SK-N-SH treated with all-trans-retinoic acid at 6 μM for 48 hours (cell line): Measurements from ENCODE around the gene EIF4G1.

Source experiments
- ATAC-seq: fragments of 200-7000 bp; cut with Tn5 transposase; 3 replicates; pipeline ENCODE4 v1.9.1; 2020; ENCODE audit warnings: mild to moderate bottlenecking, moderate library complexity
- ARNTL ChIP-seq: fragments of 450-650 bp; formaldehyde crosslinking; IDR thresholded peaks from 2 replicates; pipeline ENCODE4 v1.5.0; 2020; ENCODE audit warnings: low read depth, mild to moderate bottlenecking, moderate library complexity, borderline replicate concordance
- BACH2 ChIP-seq: fragments of 250-450 bp; sonication (Bioruptor Pico); IDR thresholded peaks from 2 replicates; pipeline ENCODE4 v1.9.0; 2021; ENCODE audit warnings: mild to moderate bottlenecking, borderline replicate concordance
- CSDC2 ChIP-seq: fragments of 250-450 bp; sonication (Bioruptor Pico); IDR thresholded peaks from 2 replicates; pipeline ENCODE4 v1.5.0; 2020; ENCODE audit warnings: mild to moderate bottlenecking, moderate library complexity
- ESRRG ChIP-seq: fragments of 250-450 bp; sonication (Bioruptor Pico); IDR thresholded peaks from 2 replicates; pipeline ENCODE4 v1.6.1; 2021; ENCODE audit warnings: mild to moderate bottlenecking
- GLIS3 ChIP-seq: fragments of 250-450 bp; sonication (Bioruptor Pico); IDR thresholded peaks from 2 replicates; pipeline ENCODE4 v1.5.0; 2020; ENCODE audit warnings: mild to moderate bottlenecking, moderate library complexity
- ISL1 ChIP-seq: fragments of 250-450 bp; sonication (Bioruptor Pico); IDR thresholded peaks from 2 replicates; pipeline ENCODE4 v2.1.2; 2022; ENCODE audit warnings: mild to moderate bottlenecking, moderate library complexity
- OSR1 ChIP-seq: fragments of 250-450 bp; sonication (Bioruptor Pico); IDR thresholded peaks from 2 replicates; pipeline ENCODE4 v1.8.0; 2022; ENCODE audit warnings: moderate library complexity, mild to moderate bottlenecking, inconsistent platforms
- PPARA ChIP-seq: fragments of 250-450 bp; sonication (Bioruptor Pico); IDR thresholded peaks from 2 replicates; pipeline ENCODE4 v1.5.0; 2020; ENCODE audit warnings: mild to moderate bottlenecking, borderline replicate concordance
- RARB ChIP-seq: fragments of 250-450 bp; sonication (Bioruptor Pico); IDR thresholded peaks from 2 replicates; pipeline ENCODE4 v1.8.0; 2021; ENCODE audit warnings: mild to moderate bottlenecking, moderate library complexity
- SNAI2 ChIP-seq: fragments of 250-450 bp; sonication (Bioruptor Pico); IDR thresholded peaks from 2 replicates; pipeline ENCODE4 v1.5.0; 2020; ENCODE audit warnings: mild to moderate bottlenecking, moderate library complexity
- TCF4 ChIP-seq: fragments of 250-450 bp; sonication (Bioruptor Pico); IDR thresholded peaks from 2 replicates; pipeline ENCODE4 v1.8.0; 2021; ENCODE audit warnings: mild to moderate bottlenecking, moderate library complexity, borderline replicate concordance
- TOX ChIP-seq: fragments of 250-450 bp; sonication (Bioruptor Pico); IDR thresholded peaks from 2 replicates; pipeline ENCODE4 v1.8.0; 2021; ENCODE audit warnings: mild to moderate bottlenecking, moderate library complexity, borderline replicate concordance
- ZC3H10 ChIP-seq: fragments of 250-450 bp; sonication (Bioruptor Pico); IDR thresholded peaks from 2 replicates; pipeline ENCODE4 v1.5.1; 2021; ENCODE audit warnings: mild to moderate bottlenecking, moderate library complexity
- ZFP3 ChIP-seq: fragments of 250-450 bp; sonication (Bioruptor Pico); IDR thresholded peaks from 2 replicates; pipeline ENCODE4 v1.5.0; 2020; ENCODE audit warnings: mild to moderate bottlenecking, moderate library complexity
- ZFP30 ChIP-seq: fragments of 450-650 bp; formaldehyde crosslinking; IDR thresholded peaks from 2 replicates; pipeline ENCODE4 v1.5.0; 2022; ENCODE audit warnings: mild to moderate bottlenecking, moderate library complexity
- ZNF565 ChIP-seq: fragments of 450-650 bp; formaldehyde crosslinking; conservative IDR thresholded peaks from 2 replicates; pipeline ENCODE4 v1.5.0; 2020; ENCODE audit warnings: low read depth, mild to moderate bottlenecking, moderate library complexity
- ZNF70 ChIP-seq: fragments of 450-650 bp; formaldehyde crosslinking; IDR thresholded peaks from 2 replicates; pipeline ENCODE4 v1.5.0; 2020; ENCODE audit warnings: mild to moderate bottlenecking, moderate library complexity
- ZNF8 ChIP-seq: fragments of 450-650 bp; formaldehyde crosslinking; IDR thresholded peaks from 2 replicates; pipeline ENCODE4 v1.5.0; 2020; ENCODE audit warnings: mild to moderate bottlenecking, moderate library complexity
- TF ChIP-seq, protein P1 (sequence below): fragments of 250-450 bp; sonication (Bioruptor Pico); IDR thresholded peaks from 2 replicates; pipeline ENCODE4 v1.8.0; 2021; ENCODE audit warnings: low read depth, mild to moderate bottlenecking, moderate library complexity, borderline replicate concordance
- TF ChIP-seq, protein P2 (sequence below): fragments of 250-450 bp; sonication (Bioruptor Pico); IDR thresholded peaks from 2 replicates; pipeline ENCODE4 v1.8.0; 2020; ENCODE audit warnings: mild to moderate bottlenecking, moderate library complexity, borderline replicate concordance
- TF ChIP-seq, protein P3 (sequence below): fragments of 250-450 bp; sonication (Bioruptor Pico); IDR thresholded peaks from 2 replicates; pipeline ENCODE4 v1.5.1; 2021; ENCODE audit warnings: mild to moderate bottlenecking, moderate library complexity
- TF ChIP-seq, protein P4 (sequence below): fragments of 250-450 bp; sonication (Bioruptor Pico); IDR thresholded peaks from 2 replicates; pipeline ENCODE4 v1.5.0; 2020; ENCODE audit warnings: mild to moderate bottlenecking, moderate library complexity
- TF ChIP-seq, protein P5 (sequence below): fragments of 250-450 bp; sonication (Bioruptor Pico); IDR thresholded peaks from 2 replicates; pipeline ENCODE4 v1.5.1; 2020; ENCODE audit warnings: low read depth, mild to moderate bottlenecking, moderate library complexity

EIF4G1 gene

DNA sequence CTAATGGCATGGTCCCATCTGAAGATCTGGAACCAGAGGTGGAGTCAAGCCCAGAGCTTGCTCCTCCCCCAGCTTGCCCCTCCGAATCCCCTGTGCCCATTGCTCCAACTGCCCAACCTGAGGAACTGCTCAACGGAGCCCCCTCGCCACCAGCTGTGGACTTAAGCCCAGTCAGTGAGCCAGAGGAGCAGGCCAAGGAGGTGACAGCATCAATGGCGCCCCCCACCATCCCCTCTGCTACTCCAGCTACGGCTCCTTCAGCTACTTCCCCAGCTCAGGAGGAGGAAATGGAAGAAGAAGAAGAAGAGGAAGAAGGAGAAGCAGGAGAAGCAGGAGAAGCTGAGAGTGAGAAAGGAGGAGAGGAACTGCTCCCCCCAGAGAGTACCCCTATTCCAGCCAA lies 7.3 kb downstream of the EIF4G1 start:
- TF ChIP-seq ISL1 (CRISPR knock-in tag) = no peak
- no peak for TF ChIP-seq GLIS3 (CRISPR knock-in tag)
- TF ChIP-seq ZNF8 = no peak
- TF ChIP-seq, protein P1, sequence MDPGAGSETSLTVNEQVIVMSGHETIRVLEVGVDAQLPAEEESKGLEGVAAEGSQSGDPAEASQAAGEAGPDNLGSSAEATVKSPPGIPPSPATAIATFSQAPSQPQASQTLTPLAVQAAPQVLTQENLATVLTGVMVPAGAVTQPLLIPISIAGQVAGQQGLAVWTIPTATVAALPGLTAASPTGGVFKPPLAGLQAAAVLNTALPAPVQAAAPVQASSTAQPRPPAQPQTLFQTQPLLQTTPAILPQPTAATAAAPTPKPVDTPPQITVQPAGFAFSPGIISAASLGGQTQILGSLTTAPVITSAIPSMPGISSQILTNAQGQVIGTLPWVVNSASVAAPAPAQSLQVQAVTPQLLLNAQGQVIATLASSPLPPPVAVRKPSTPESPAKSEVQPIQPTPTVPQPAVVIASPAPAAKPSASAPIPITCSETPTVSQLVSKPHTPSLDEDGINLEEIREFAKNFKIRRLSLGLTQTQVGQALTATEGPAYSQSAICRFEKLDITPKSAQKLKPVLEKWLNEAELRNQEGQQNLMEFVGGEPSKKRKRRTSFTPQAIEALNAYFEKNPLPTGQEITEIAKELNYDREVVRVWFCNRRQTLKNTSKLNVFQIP (CRISPR knock-in tag) = no peak
- TF ChIP-seq, protein P2, sequence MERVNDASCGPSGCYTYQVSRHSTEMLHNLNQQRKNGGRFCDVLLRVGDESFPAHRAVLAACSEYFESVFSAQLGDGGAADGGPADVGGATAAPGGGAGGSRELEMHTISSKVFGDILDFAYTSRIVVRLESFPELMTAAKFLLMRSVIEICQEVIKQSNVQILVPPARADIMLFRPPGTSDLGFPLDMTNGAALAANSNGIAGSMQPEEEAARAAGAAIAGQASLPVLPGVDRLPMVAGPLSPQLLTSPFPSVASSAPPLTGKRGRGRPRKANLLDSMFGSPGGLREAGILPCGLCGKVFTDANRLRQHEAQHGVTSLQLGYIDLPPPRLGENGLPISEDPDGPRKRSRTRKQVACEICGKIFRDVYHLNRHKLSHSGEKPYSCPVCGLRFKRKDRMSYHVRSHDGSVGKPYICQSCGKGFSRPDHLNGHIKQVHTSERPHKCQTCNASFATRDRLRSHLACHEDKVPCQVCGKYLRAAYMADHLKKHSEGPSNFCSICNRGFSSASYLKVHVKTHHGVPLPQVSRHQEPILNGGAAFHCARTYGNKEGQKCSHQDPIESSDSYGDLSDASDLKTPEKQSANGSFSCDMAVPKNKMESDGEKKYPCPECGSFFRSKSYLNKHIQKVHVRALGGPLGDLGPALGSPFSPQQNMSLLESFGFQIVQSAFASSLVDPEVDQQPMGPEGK (CRISPR knock-in tag) = no peak
- no peak for TF ChIP-seq TOX (CRISPR knock-in tag)
- no peak for TF ChIP-seq ZFP30
- TF ChIP-seq ZFP3 = no peak
- TF ChIP-seq ESRRG (CRISPR knock-in tag) = no peak
- no peak for TF ChIP-seq CSDC2 (CRISPR knock-in tag)
- TF ChIP-seq, protein P3, sequence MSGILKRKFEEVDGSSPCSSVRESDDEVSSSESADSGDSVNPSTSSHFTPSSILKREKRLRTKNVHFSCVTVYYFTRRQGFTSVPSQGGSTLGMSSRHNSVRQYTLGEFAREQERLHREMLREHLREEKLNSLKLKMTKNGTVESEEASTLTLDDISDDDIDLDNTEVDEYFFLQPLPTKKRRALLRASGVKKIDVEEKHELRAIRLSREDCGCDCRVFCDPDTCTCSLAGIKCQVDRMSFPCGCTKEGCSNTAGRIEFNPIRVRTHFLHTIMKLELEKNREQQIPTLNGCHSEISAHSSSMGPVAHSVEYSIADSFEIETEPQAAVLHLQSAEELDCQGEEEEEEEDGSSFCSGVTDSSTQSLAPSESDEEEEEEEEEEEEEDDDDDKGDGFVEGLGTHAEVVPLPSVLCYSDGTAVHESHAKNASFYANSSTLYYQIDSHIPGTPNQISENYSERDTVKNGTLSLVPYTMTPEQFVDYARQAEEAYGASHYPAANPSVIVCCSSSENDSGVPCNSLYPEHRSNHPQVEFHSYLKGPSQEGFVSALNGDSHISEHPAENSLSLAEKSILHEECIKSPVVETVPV = no peak
- TF ChIP-seq ZNF70 (CRISPR knock-in tag) = no peak
- no peak for TF ChIP-seq ZC3H10
- TF ChIP-seq BACH2 = no peak
- TF ChIP-seq TCF4 = no peak
- no peak for TF ChIP-seq ARNTL (CRISPR knock-in tag)
- TF ChIP-seq PPARA = no peak
- no peak for TF ChIP-seq ZNF565 (CRISPR knock-in tag)
- TF ChIP-seq RARB (CRISPR knock-in tag) = no peak
- no peak for ATAC-seq

DNA sequence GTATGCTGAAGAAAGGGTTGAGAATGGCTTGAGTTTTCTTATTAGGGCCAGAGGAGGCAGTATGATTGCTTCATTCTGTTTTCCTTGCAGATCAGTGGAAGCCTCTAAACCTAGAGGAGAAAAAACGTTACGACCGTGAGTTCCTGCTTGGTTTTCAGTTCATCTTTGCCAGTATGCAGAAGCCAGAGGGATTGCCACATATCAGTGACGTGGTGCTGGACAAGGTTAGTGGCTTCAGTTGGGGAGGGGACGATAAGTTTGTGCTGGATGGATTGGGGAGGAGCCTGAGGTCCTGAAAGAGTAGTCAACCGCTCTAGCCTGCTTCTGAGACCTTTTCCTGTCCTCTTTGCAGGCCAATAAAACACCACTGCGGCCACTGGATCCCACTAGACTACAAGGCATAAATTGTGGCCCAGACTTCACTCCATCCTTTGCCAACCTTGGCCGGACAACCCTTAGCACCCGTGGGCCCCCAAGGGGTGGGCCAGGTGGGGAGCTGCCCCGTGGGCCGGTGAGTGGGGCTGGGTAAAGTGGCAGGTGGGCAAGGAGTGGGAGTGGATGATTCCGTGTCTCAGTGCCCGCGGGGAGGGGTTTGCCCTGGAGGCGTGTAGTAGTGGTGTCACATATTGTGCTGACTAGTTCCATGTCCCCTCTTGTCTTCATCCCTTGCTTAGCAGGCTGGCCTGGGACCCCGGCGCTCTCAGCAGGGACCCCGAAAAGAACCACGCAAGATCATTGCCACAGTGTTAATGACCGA lies 8.5 kb downstream of the EIF4G1 start:
- TF ChIP-seq ARNTL (CRISPR knock-in tag) = no peak
- TF ChIP-seq ISL1 (CRISPR knock-in tag) = no peak
- TF ChIP-seq CSDC2 (CRISPR knock-in tag) = no peak
- TF ChIP-seq SNAI2 = no peak
- no peak for TF ChIP-seq PPARA
- TF ChIP-seq, protein P4, sequence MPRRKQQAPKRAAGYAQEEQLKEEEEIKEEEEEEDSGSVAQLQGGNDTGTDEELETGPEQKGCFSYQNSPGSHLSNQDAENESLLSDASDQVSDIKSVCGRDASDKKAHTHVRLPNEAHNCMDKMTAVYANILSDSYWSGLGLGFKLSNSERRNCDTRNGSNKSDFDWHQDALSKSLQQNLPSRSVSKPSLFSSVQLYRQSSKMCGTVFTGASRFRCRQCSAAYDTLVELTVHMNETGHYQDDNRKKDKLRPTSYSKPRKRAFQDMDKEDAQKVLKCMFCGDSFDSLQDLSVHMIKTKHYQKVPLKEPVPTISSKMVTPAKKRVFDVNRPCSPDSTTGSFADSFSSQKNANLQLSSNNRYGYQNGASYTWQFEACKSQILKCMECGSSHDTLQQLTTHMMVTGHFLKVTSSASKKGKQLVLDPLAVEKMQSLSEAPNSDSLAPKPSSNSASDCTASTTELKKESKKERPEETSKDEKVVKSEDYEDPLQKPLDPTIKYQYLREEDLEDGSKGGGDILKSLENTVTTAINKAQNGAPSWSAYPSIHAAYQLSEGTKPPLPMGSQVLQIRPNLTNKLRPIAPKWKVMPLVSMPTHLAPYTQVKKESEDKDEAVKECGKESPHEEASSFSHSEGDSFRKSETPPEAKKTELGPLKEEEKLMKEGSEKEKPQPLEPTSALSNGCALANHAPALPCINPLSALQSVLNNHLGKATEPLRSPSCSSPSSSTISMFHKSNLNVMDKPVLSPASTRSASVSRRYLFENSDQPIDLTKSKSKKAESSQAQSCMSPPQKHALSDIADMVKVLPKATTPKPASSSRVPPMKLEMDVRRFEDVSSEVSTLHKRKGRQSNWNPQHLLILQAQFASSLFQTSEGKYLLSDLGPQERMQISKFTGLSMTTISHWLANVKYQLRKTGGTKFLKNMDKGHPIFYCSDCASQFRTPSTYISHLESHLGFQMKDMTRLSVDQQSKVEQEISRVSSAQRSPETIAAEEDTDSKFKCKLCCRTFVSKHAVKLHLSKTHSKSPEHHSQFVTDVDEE (CRISPR knock-in tag) = no peak
- TF ChIP-seq TCF4 = no peak
- TF ChIP-seq, protein P5, sequence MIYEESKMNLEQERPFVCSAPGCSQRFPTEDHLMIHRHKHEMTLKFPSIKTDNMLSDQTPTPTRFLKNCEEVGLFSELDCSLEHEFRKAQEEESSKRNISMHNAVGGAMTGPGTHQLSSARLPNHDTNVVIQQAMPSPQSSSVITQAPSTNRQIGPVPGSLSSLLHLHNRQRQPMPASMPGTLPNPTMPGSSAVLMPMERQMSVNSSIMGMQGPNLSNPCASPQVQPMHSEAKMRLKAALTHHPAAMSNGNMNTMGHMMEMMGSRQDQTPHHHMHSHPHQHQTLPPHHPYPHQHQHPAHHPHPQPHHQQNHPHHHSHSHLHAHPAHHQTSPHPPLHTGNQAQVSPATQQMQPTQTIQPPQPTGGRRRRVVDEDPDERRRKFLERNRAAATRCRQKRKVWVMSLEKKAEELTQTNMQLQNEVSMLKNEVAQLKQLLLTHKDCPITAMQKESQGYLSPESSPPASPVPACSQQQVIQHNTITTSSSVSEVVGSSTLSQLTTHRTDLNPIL (CRISPR knock-in tag) = no peak
- TF ChIP-seq ZC3H10 = no peak
- TF ChIP-seq GLIS3 (CRISPR knock-in tag) = no peak
- TF ChIP-seq TOX (CRISPR knock-in tag) = no peak
- TF ChIP-seq ZFP3 = no peak
- ATAC-seq = no peak

DNA sequence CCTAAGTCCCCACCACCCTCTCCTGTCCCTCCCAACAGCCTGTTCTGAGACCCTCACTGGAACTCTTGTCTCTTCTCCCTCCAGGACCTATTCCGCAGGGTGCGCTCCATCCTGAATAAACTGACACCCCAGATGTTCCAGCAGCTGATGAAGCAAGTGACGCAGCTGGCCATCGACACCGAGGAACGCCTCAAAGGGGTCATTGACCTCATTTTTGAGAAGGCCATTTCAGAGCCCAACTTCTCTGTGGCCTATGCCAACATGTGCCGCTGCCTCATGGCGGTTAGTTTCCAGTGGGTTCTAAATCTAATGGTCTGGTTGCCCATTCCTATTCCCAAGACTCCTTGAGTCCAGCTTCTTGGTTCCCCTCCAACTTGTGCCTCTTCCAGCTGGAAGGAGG lies 9.3 kb downstream of the EIF4G1 start:
- ATAC-seq = no peak
- TF ChIP-seq ZC3H10 (no peak), ZNF565 (CRISPR knock-in tag) (no peak), ESRRG (CRISPR knock-in tag) (no peak), RARB (CRISPR knock-in tag) (no peak), ZFP3 (no peak), TOX (CRISPR knock-in tag) (no peak), CSDC2 (CRISPR knock-in tag) (no peak), ZFP30 (no peak), ISL1 (CRISPR knock-in tag) (no peak), SNAI2 (no peak), OSR1 (no peak), ARNTL (CRISPR knock-in tag) (no peak)
- TF ChIP-seq, protein P5 (CRISPR knock-in tag) = no peak
- TF ChIP-seq, protein P1 (CRISPR knock-in tag) = no peak
